HG03460 (cell line): ENCODE results near the gene LRRC14B.
"Not testable (repeated sequence)": the region's sequence is repeated elsewhere in the genome, so short reads cannot be mapped to it uniquely, and the experiment has no call there.

Experiments
- ATAC-seq: cut with Tn5 transposase; IDR thresholded peaks from one replicate; pipeline ENCODE4 v1.9.1; 2021; ENCODE audit not compliant: unreplicated experiment

The LRRC14B gene

GRCh38 chr5:204966-205670 is 13.8 kb downstream of the LRRC14B start:
- no peak for ATAC-seq

- no peak for ATAC-seq
Observed at GRCh38 chr5:206406-206805, 15.1 kb downstream of the LRRC14B start.

GRCh38 chr5:206927-207536 is 15.7 kb downstream of the LRRC14B start:
- no peak for ATAC-seq

GRCh38 chr5:207599-207998 is 16.3 kb downstream of the LRRC14B start:
- ATAC-seq, result no peak

- no peak for ATAC-seq
Observed at GRCh38 chr5:208449-209114, 17.3 kb downstream of the LRRC14B start.

- no peak for ATAC-seq
Observed at GRCh38 chr5:213803-214395, 22.6 kb downstream of the LRRC14B start.

GRCh38 chr5:215256-215655 is 24.0 kb downstream of the LRRC14B start:
- not testable (repeated sequence) for ATAC-seq

GRCh38 chr5:216076-216475 is 24.8 kb downstream of the LRRC14B start:
- not testable (repeated sequence) for ATAC-seq

- ATAC-seq, result peak; percentile 68
Observed at GRCh38 chr5:217494-218456, 26.5 kb downstream of the LRRC14B start, which contains the start of the genes CCDC127 and SDHA. Gene CCDC127 (minus strand): TSS chr5:218153. CDS start chr5:216849, 1,304 bp downstream. Gene SDHA (plus strand): TSS chr5:218320. CDS start chr5:218356, 36 bp downstream.

GRCh38 chr5:218457-219291 is 27.4 kb downstream of the LRRC14B start:
- ATAC-seq, result peak; percentile 14

GRCh38 chr5:219460-219863 is 28.2 kb downstream of the LRRC14B start:
- no peak for ATAC-seq

- no peak for ATAC-seq
Observed at GRCh38 chr5:219991-220390, 28.7 kb downstream of the LRRC14B start.

GRCh38 chr5:222951-223715 is 31.8 kb downstream of the LRRC14B start:
- not testable (repeated sequence) for ATAC-seq

GRCh38 chr5:223791-224190 is 32.5 kb downstream of the LRRC14B start:
- no peak for ATAC-seq

GRCh38 chr5:225334-225733 is 34.0 kb downstream of the LRRC14B start:
- ATAC-seq, result no peak

GRCh38 chr5:227375-227774 is 36.1 kb downstream of the LRRC14B start:
- not testable (repeated sequence) for ATAC-seq

GRCh38 chr5:228886-229285 is 37.6 kb downstream of the LRRC14B start:
- no peak for ATAC-seq

GRCh38 chr5:230711-231110 is 39.4 kb downstream of the LRRC14B start:
- no peak for ATAC-seq

- ATAC-seq, result no peak
Observed at GRCh38 chr5:231661-232060, 40.4 kb downstream of the LRRC14B start.
